NCI-H510A treated with DMSO at 0.1 percent for 48 hours (cell line): ENCODE measurements around the gene EMILIN3.

Experiments used
- DNase-seq: peaks from one replicate; lab custom pipeline; 2025; lab: John Stamatoyannopoulos, UW

EMILIN3 gene

GRCh38 chr20:41366546-41367392 is at the start of gene EMILIN3:
Gene EMILIN3, minus strand, starts transcription at chr20:41366818. Its CDS starts 184 bp downstream, at chr20:41366634.
- no peak for DNase-seq

GRCh38 chr20:41415191-41415590 is 48.6 kb upstream of the EMILIN3 start:
- no peak for DNase-seq

GRCh38 chr20:41413169-41413568 is 46.6 kb upstream of the EMILIN3 start:
- no peak for DNase-seq

- DNase-seq: no peak
Observed at GRCh38 chr20:41412324-41413120, 45.9 kb upstream of the EMILIN3 start.

GRCh38 chr20:41411391-41411847 is 44.8 kb upstream of the EMILIN3 start:
- DNase-seq: no peak

- DNase-seq: no peak
Observed at GRCh38 chr20:41408986-41409385, 42.4 kb upstream of the EMILIN3 start.

GRCh38 chr20:41408156-41408794 is 41.7 kb upstream of the EMILIN3 start:
- DNase-seq: no peak

GRCh38 chr20:41407607-41408006 is 41.0 kb upstream of the EMILIN3 start:
- DNase-seq: no peak

GRCh38 chr20:41406896-41407444 is 40.4 kb upstream of the EMILIN3 start:
- no peak for DNase-seq

- no peak for DNase-seq
Observed at GRCh38 chr20:41406353-41406752, 39.7 kb upstream of the EMILIN3 start.

- DNase-seq: no peak
Observed at GRCh38 chr20:41405436-41405835, 38.8 kb upstream of the EMILIN3 start.

GRCh38 chr20:41403604-41404003 is 37.0 kb upstream of the EMILIN3 start:
- no peak for DNase-seq

- no peak for DNase-seq
Observed at GRCh38 chr20:41398408-41398807, 31.8 kb upstream of the EMILIN3 start.

GRCh38 chr20:41395667-41396664 is 29.3 kb upstream of the EMILIN3 start:
- DNase-seq: no peak

- no peak for DNase-seq
Observed at GRCh38 chr20:41394931-41395666, 28.5 kb upstream of the EMILIN3 start.

- no peak for DNase-seq
Observed at GRCh38 chr20:41394081-41394480, 27.5 kb upstream of the EMILIN3 start.

GRCh38 chr20:41393705-41394066 is 27.1 kb upstream of the EMILIN3 start:
- DNase-seq: no peak

GRCh38 chr20:41392871-41393704 is 26.5 kb upstream of the EMILIN3 start:
- DNase-seq: no peak

GRCh38 chr20:41392295-41392694 is 25.7 kb upstream of the EMILIN3 start:
- DNase-seq: no peak
